ENCODE data around the gene LRRC27.

- TF ChIP-seq EZH2 (IDR thresholded peaks at IDR 0.05; ENCODE audit: borderline replicate concordance, low read length) (no peak), CTCF (IDR thresholded peaks at IDR 0.05; ENCODE audit: low read length) (no peak)
Observed at GRCh38 chr10:132355297-132355696, 23.3 kb downstream of the LRRC27 start.

Measured in OCI-LY1 (cell line).